ACHN (cell line): ENCODE measurements around the gene GPR87.
A peak's percentile ranks its signal among the peaks of the same experiment; 100 is the strongest.

ENCODE experiments used
- DNase-seq: peaks from one replicate; pipeline ENCODE4 v3.0.0-alpha.2; 2015
- in situ Hi-C: cut with HindIII; loops from 2 replicates; pipeline ENCODE4 v1.10.0; 2017; ENCODE audit warnings: low sequenced_read_pairs, low pct_ligation_motif_present, low pct_unique_long_range_greater_than_20kb

Gene GPR87

GRCh38 chr3:151297429-151297828, 19.2 kb downstream of the GPR87 start:
- in situ Hi-C loops = no loop called here
- DNase-seq = no peak

GRCh38 chr3:151296226-151296625, 20.4 kb downstream of the GPR87 start:
- in situ Hi-C loops = no loop called here
- no peak for DNase-seq

DNA sequence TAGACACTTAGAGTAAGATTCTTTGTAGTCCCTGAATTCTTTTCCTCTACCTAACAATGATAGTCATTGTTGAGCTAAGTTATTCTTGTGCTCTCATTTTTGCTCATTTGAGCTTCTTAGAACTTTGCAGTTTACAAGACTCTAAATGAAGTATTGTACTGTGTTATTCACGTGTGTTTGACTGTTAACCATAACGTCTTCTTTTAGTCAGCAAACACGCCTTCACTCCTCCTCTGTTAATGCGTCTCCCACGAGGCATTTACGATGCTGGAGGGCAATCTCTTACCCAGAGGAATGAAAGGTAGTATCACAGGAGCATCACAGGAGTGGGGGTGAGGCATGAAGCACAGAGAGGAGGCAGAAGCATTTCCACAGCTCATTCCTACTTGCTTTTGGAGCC, 23.5 kb downstream of the GPR87 start:
- in situ Hi-C loops = no loop called here

GRCh38 chr3:151290673-151291072, 25.9 kb downstream of the GPR87 start:
- peak; percentile 45 for DNase-seq
- in situ Hi-C loops = no loop called here

More for the DNA sequence above, 23.5 kb downstream of the GPR87 start:
- DNase-seq = no peak

DNA sequence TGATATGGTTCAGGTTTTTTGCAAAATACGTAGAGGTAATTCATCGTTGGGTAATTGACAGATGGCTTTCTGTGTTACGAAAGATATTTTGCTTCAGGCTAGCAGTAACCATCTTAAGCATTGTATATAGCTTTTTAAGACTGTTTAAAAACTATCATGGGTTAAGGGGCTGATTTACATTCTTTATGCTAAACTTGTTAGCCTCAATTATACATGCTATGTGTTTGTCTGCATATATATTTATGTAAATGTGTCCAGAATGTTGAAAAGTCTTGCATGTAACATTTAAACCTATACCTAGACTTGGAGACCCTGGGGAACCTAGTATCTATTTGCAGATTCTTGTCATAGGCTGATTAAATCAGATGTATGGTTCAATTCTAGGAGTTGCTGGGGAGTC, 27.2 kb downstream of the GPR87 start:
- in situ Hi-C loops = no loop called here
- DNase-seq = no peak

- no peak for DNase-seq
- in situ Hi-C loops = no loop called here
These were observed 30.7 kb downstream of the GPR87 start for GRCh38 chr3:151285940-151286339.

DNA sequence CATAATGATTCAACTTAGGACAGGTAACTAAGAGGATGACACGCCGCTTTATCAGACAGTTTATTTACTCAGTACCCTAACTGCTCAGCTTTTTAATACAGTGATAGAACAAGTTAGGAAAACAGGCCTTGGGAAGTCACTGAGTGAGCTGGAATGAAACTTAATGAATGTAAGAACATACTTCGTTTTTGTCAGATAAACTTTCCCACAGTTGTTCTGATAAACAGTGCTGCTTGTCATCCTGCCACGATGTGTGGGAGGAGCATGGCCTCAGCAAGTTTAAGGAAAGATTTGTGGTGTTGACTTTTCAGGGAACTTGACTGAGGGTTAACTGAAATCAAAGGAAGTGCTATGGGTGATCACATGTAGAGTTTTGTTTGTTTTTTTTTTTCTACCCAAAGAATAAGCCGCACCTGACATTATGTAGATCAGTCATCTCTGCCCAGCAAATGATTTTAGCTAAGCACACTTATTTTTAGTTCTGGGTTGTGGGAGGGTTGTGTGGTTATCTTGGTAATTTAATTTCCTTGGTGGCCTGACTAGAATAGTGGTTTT, 32.6 kb downstream of the GPR87 start:
- DNase-seq = no peak
- in situ Hi-C loops = no loop called here

- DNase-seq = no peak
- in situ Hi-C loops = no loop called here
These were observed 33.2 kb downstream of the GPR87 start for GRCh38 chr3:151283387-151283786.

- in situ Hi-C loops = no loop called here
- DNase-seq = peak; percentile 46
These were observed 33.7 kb downstream of the GPR87 start for GRCh38 chr3:151282921-151283320.

GRCh38 chr3:151281671-151282324, 34.8 kb downstream of the GPR87 start:
- DNase-seq = no peak
- in situ Hi-C loops = no loop called here

GRCh38 chr3:151278230-151278629, 38.4 kb downstream of the GPR87 start, which contains the start of gene P2RY14:
TSS of gene P2RY14 (minus strand) at chr3:151278542. CDS start at chr3:151214316, 64,226 bp downstream.
- DNase-seq = no peak

DNA sequence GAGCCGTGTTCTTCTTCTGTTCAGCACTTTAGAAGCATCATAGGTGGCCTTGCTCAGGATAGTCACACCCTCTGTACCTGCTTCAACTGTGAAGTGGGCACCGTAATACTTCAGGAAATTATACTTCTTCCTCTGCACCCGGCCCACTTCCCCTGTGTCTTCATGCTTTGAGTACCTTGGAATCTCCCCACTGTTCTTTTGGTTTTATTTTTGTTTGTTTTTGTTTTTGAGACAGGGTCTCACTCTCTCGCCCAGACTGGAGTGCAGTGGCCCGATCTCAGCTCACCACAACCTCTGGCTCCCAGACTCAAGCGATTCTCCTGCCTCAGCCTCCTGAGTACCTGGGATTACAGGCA, 40.0 kb downstream of the GPR87 start:
- in situ Hi-C loops = no loop called here
- DNase-seq = no peak

More at GRCh38 chr3:151278230-151278629, 38.4 kb downstream of the GPR87 start, which contains the start of gene P2RY14:
- in situ Hi-C loops = no loop called here

- in situ Hi-C loops = no loop called here
- DNase-seq = no peak
These were observed 40.5 kb downstream of the GPR87 start for GRCh38 chr3:151276038-151276686.

- in situ Hi-C loops = no loop called here
- no peak for DNase-seq
These were observed 41.5 kb downstream of the GPR87 start for GRCh38 chr3:151275091-151275490.

- in situ Hi-C loops = no loop called here
- no peak for DNase-seq
These were observed 47.0 kb downstream of the GPR87 start for GRCh38 chr3:151269631-151270030.

DNA sequence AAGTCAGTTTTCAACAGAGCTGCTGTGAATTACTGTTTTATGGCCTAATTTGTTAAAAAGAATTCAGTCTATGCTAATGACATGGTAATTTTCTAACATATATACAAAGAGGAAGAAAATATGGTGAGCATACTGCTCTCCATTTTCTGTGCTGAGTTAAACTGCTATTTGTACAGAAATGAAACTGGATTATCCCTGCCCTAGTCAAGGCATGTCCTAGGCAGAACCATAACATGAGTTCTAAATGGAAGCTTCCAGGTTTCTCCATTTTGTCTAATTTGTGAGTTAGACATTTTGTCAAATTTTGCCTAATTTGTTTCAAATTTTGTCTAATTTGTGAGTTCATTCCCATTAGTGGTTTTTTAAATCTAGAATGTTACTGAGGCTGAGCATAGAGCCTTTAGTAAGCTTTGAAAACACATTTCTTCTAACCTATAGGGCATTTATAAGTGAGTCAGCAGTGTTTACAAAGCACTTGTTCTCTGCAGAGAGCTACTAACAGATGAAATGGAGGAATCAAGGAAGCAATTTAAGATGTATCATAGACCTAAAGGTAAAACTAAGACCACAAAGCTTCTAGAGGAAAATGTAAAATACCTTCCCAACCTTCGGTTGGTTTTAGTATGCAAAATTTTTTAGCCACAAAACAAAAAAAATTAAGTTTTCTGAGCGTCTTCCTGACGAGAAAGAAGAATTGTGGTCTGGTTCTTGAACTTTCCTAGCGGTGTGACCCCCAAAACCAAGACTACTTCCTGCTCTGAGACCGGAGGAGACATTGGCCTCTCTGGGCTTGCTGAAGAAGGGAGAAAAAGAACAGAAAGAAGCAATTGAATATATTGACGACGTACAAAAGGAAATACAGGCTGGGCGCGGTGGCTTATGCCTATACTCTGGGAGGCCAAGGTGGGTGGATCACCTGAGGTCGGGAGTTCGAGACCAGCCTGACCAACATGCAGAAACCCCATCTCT, 48.1 kb downstream of the GPR87 start:
- in situ Hi-C loops = no loop called here
- no peak for DNase-seq

DNA sequence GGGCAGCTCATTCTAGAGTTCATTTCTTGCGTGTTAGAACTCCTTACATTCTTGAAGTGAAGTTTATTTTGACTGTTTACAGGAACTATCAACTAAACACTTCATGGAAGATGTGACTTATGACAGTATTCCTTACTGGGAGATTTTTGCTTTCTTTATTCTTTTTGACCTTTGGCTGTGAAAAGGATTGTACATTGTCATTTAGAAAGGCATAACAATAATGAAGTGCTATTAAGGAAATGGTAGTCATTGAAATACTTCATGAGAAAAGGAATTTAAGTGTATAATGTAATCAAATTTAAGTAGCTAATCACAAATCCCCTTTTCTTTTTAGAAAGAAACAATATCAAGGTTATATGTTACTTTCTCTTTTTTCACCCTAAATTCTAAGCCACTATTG, 49.6 kb downstream of the GPR87 start:
- in situ Hi-C loops = no loop called here
- no peak for DNase-seq

DNA sequence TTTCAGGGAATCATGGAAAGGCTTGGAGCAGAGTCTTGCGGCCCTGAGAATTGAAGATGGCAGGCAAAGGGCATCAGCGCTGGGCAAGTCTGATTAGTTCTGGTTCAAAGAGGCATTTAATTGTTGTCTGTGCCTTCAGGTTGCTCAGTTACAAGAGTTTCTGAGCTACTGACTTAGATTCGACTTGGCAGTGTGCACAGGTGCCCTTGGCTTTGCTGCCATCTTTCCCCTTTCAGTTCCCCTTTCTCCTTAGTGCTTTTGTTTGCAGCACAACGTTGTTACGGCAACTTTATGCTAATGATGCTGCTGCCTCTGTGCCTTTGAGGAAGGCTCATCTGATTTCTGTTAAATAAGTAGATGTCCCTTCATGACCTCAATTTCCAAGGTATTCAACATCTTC, 50.8 kb downstream of the GPR87 start:
- no peak for DNase-seq
- in situ Hi-C loops = no loop called here

DNA sequence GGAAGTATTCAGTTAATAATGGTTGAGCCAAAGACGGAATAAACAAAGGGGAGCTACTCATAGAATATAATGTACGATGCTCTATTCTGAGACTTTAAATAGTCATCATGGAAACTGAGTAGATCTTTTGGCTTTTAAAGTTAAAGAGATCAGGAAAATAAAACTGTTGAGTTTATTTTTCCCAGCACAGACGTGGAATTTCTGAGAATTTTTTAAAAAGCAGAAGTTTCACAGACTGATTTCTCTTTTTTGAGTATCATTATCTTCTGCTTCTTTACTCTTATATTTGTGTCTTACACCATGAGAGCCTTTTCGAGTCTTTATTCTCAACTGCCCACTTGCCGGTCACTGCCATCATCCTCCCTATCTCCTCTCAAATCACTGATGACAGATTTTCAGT, 51.5 kb downstream of the GPR87 start:
- no peak for DNase-seq
- in situ Hi-C loops = no loop called here
